Germinal center (tissue), 1 donor: Measurements from ENCODE around the gene UCN2.

Source experiments
- DNase-seq: peaks from one replicate; pipeline ENCODE4 v3.0.0; 2012; ENCODE audit warnings: mixed read lengths, low spot score

Gene UCN2

GRCh38 chr3:48591436-48591835, 27.9 kb upstream of the UCN2 start:
- DNase-seq, result no peak

DNA sequence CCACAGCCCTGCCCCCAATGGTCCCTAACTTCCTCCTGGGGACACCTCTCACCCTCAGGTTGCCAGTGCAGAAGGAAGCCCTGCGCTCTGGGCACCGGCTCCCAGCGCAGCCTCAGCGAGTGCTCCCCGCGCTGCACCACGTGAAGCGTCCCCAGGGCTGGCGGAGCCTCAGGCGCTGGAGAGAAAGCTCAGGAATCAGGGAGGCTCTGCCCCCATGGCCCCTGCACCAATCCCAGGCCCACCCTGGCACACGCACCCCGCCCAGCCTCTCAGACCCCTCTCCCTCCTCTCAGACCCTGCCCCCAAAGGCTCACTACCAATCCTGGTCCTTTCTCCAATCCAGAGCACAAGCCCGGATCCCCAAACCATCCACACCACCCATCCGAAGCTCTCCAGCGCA, 24.6 kb upstream of the UCN2 start:
- no peak for DNase-seq

GRCh38 chr3:48587686-48588085, 24.1 kb upstream of the UCN2 start:
- no peak for DNase-seq

DNA sequence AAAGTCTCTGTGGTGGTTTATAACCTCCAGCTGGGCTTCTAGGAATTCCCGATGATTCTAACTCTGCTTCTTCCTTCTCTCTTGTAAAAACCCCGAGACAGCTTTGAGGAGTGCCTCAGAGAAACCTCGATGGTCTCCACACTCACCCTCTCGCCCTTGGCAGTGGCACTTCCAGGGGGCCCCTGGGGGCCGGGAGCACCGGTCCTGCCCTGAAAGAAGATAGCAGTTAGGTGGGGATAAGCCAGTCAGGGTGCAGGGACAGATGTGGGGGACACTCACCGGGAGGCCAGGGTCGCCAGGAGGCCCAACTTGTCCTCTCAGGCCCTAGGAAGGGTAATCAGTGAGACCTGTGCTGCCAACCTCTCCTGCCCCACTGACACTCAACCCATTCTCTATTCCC, 21.8 kb upstream of the UCN2 start:
- no peak for DNase-seq

DNA sequence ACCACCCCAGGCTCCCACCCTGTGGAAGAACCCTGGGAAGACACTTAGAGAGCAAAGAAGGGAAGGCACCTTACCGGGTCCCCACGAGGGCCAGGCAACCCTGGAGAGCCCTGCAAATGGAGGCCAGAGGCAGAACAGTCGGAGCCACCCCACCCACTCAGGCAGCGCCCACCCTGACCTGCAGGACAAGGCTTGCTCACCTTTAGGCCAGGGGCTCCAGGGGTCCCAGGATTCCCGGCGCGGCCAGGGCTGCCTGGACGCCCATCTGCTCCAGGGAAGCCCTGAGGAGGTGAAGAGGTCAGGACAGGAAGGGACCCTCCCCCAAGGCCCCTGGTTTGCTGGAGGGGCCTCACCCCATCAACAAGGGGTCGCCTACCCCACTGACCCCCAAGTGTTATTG, 21.3 kb upstream of the UCN2 start:
- no peak for DNase-seq

DNA sequence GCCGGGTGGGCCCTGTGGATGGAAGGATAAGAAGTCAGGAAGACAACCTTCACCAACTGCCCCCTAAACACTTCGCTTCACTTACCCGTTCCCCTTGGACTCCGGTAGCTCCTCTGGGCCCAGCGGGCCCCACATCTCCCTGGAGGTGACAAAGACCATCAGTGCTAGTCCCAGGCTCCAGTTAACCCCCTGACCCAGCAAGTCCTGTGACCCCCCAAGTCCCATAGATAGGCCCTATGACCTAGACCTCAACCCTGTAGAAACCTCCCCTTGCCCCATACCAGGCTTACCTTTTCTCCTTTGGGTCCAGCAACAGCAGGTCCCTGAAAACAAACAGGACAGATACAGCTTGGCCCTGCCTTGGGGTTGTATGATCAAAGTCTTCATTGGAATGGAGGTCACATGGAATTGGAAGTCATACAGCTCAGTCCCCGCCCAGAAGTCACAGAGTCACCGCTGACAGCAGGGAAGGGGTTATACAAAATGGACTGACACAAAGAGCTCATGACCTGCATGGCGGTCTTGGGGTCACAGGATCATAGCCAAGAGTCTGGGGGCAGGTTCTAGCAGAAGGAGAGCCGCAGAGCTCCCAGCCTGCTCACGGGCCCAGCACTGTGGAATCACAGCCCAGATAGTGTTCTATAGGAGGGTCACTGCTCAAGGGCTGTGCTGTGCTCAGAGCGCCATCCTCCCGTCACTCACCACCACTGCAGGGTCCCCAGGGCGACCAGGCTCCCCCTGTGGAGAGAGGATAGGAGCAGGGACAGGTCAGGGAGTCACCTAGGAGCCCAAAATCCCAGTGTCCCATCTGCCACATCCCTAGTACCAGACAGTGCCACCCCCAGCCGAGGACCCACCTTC, 18.3 kb upstream of the UCN2 start:
- no peak for DNase-seq

DNA sequence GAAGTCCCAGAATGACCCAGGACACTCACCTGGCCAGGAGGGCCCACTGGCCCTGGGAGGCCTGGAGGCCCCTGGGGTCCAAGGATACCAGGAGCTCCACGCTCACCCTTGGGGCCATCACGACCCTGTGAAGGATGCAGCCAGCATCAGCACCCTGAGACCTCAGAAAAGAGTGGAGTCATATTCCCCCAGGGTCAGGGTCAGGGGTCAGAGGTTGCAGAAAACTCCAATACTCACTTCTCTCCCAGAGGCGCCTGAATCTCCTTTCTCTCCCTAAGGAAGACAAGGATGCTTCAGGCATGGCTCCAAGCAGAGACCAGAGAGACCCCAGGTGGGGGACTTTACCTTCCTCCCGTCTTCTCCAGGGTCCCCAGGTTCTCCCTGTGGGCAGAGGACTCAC, 13.1 kb upstream of the UCN2 start:
- no peak for DNase-seq

DNA sequence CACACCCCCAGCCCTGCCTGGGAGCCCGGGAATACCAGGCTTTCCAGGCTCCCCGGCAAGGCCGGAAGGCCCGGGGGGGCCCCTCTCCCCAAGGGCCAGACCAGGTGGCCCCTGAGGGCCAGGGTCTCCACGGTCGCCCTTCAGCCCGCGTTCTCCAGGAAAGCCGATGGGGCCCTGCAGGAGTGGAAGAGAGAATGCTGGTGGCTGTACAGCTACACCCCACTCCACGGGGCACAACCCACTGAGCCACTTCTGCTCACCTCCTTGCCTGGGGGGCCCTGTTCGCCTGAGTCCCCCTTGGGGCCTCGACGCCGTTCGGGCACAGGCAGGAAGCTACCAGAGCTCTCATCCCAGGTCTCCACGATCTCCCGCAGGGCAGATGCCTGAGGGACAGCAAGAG, 11.8 kb upstream of the UCN2 start:
- DNase-seq, result no peak

GRCh38 chr3:48573973-48574585, 10.5 kb upstream of the UCN2 start:
- DNase-seq, result no peak

- no peak for DNase-seq
These were observed 8.9 kb upstream of the UCN2 start for GRCh38 chr3:48572517-48572916.

GRCh38 chr3:48571938-48572337, 8.4 kb upstream of the UCN2 start:
- DNase-seq, result no peak

DNA sequence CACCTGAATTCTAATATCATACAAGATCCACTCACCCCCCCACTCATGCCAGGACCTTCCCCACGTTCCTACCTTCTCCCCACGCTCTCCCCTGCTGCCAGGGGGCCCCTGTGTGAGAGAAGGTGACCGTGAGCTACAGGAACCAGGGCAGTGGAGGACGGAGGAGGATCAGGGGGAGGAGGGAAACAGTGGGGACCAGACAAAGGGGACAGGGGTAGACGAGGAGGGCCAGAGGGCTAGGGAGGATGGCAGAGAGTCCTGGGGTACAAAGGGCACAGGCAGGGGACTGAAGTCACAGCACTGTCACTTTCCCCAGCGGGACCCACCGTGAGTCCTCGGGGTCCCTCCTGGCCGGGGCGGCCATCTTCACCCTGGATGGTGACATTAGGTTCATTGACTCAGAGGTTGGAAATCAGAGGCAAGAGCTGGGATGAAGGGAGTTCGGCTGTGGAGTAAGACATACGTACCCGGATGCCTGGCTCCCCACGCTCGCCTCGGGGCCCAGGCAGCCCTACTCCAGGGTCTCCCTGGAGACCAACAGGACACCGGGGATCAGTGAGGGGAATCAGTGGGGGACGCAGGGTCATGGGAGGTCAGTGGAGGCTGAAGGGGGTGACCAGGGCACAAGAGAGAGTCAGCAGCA, 6.3 kb upstream of the UCN2 start:
- no peak for DNase-seq

DNA sequence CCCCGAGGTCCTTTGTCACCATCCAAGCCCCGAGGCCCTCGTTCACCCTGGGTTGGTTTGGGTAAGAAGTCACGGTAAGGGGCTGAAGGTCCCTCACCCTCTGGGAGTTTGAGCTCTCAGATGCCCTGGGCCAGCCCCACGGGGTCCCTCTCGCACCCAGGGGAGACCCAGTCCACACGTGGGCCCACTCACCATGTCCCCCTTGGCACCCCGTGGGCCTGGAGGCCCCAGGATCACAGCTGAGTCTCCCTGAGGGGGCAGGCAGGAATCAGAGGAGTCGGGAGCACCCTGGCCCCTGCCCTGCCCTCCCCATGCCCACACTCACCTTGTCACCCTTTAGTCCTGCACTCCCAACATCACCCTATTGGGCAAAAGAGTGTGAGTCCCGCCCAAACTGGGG, 5.8 kb upstream of the UCN2 start:
- DNase-seq, result no peak

DNA sequence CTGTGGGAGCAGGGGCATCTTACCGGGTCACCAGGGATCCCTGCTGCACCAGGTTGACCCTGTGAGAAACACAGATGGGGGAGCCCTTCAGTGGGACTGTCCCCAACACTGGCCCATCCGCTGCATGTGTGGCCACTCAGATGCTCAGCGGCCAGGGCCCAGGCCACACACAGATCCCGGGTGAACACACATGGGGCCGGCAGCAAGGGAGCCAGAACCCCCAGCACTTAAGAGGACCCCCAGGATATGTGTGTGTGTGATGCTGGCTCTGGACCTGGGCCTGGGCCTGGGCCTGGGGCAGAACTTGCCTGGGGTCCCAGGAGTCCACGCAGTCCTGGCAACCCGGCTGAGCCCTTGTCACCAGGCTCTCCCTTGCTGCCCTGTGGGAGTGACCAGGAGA, 4.9 kb upstream of the UCN2 start:
- DNase-seq, result no peak

DNA sequence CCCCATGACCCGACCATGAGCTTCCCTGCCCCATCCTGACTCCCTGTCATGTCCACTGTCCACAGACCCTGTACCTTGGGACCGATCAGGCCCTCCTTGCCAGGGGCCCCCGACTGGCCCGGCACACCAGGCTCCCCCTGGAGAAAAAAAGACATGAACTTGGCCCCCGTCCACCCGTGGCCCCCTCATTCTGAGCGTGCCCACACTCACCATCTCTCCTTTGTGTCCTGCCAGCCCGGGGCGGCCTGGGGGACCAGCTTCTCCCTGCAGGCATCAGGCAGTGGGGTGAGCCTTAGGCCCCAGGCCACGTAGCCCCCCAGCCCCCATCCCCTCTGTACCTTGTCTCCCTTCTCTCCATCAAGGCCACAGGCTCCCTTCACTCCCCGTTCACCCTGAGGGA, 3.9 kb upstream of the UCN2 start:
- no peak for DNase-seq

DNA sequence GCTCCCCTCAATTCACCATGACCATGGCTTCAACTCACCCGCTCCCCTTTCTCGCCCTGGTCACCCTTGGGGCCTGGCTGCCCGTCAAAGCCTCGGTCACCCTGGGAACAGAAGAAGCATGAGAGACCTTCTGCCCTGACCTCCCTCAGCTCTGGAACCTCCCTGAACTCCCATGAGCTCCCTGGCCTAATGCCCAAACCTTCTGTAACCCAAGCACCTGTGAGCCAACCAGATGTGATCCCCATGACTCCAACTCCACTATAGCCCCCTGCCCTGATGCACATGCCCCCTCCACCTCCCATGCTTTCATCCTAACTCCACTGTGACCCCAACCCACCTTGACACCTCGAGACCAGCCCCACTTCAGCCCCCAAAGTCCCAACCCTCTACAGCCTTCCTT, 3.5 kb upstream of the UCN2 start:
- DNase-seq, result no peak

DNA sequence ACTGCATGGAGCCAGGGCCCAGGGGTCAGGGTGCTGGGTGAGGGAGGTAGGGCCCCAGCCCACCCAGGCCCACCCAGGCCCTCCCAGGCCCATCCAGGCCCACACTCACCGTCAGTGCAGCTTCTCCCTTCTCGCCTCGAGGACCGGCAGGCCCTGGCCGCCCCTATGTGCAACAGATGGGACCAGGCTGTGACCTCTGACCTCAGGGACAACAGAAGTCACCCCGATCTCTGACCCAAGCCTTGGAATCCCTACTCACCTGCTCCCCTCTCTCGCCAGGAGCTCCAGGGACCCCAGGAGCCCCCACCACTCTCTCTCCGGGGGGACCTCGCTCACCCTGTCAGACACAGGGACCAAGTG, 2.8 kb upstream of the UCN2 start:
- DNase-seq, result no peak

- no peak for DNase-seq
These were observed 2.2 kb upstream of the UCN2 start for GRCh38 chr3:48565591-48566400.

DNA sequence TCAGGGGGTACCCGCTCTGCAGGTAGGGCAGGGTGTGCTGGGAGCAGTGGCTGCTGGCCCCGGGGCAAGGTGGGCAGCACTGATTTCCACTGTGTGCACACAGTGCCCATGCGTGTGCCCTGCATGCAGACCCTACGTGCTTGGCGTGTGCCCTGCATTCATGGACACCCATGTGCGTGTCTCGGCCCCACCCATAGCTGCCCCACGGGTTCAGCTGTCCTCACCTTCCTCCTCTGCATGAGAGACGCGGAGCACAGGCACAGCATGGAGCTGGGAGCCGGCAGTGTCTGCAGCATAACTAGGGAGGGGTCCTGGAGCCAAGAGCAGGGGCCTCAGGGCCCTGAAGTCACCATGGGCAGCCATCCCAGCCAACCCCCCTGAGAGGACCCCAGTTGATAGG, 1.6 kb upstream of the UCN2 start:
- DNase-seq, result no peak

DNA sequence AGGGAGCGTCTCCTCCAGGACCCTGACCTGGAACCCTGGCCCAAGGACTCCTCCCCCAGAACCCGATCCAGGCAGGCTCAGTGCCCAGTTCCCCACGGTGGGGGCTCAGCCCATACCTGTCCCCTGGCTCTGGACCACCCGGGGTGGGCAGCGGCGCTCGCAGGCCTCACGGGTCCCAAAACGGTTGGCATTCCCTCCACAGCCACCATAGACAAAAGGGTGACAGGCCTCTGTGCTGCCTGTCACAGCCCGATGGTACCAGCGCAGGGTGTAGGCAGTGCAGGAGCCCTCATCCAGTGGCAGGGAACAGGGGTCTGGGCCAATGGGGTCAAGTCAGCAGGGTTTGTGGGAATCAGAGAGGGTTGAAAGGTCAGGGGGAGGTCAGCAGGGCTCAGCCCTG, 1.1 kb upstream of the UCN2 start:
- no peak for DNase-seq

DNA sequence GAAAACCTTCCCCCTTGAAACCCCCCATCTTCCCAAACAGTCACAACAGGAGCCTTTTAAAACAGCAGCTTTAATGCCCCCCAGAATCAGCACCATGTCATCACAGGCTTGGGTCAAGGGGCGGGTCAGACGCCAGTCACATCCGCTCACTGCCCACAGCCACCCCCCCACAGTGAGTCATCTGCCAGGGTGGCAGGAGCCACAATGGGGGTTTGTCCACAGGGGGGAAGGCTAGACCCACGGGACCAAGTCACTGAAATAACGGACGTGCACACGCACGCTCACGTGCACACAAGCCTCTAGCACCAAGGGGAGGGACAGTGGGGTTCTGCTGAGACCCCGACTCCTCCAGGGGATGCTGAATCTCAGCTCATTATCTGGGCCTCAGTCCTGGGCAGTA, 441 bp upstream of the UCN2 start:
- DNase-seq, result no peak

- DNase-seq, result no peak
These were observed 1.1 kb downstream of the UCN2 start for GRCh38 chr3:48562367-48563095.
